ENCODE results near the gene TARP.

The TARP gene

GRCh38 chr7:38316733-38317360, 43.4 kb upstream of the TARP start:
- no peaks in the 10 kb centered on the region for H3K36me3 ChIP-seq
- no peak for ATAC-seq
- H3K27ac ChIP-seq, result peak overlapping the region in 1 of 2 donors; percentile 45
- intact Hi-C loops (cut with DNase I), result no loop called here
- no peak overlapping the region for H3K4me3 ChIP-seq
- no peak for TF ChIP-seq CTCF (IDR thresholded peaks at IDR 0.05)
- H3K27me3 ChIP-seq, result no peaks in the 10 kb centered on the region
- peaks cover 6 to 41% of the 10 kb centered on the region in 2 donors for H3K4me1 ChIP-seq
- DNase-seq, result no peak
- H3K9me3 ChIP-seq, result no peaks in the 10 kb centered on the region

GRCh38 chr7:38315410-38315809, 42.0 kb upstream of the TARP start:
- no peak for TF ChIP-seq CTCF (IDR thresholded peaks at IDR 0.05)
- intact Hi-C loops (cut with DNase I), result no loop called here
- H3K36me3 ChIP-seq, result no peaks in the 10 kb centered on the region

GRCh38 chr7:38312821-38313220, 39.4 kb upstream of the TARP start:
- H3K4me1 ChIP-seq, result peaks cover 0 to 51% of the 10 kb centered on the region in 2 donors
- intact Hi-C loops (cut with DNase I), result no loop called here
- H3K4me3 ChIP-seq, result no peak overlapping the region
- no peaks in the 10 kb centered on the region for H3K36me3 ChIP-seq
- no peak for TF ChIP-seq CTCF (IDR thresholded peaks at IDR 0.05)
- ATAC-seq (no peak), DNase-seq (no peak)
- H3K27ac ChIP-seq, result peak overlapping the region in 1 of 2 donors; percentile 78
- H3K27me3 ChIP-seq, result no peaks in the 10 kb centered on the region
- H3K9me3 ChIP-seq, result no peaks in the 10 kb centered on the region

More at GRCh38 chr7:38315410-38315809, 42.0 kb upstream of the TARP start:
- H3K4me3 ChIP-seq, result no peak overlapping the region
- ATAC-seq (no peak), DNase-seq (no peak)
- H3K4me1 ChIP-seq, result peaks cover 2 to 52% of the 10 kb centered on the region in 2 donors
- H3K27me3 ChIP-seq, result no peaks in the 10 kb centered on the region
- H3K9me3 ChIP-seq, result no peaks in the 10 kb centered on the region
- no peak overlapping the region for H3K27ac ChIP-seq

GRCh38 chr7:38311329-38311937, 38.0 kb upstream of the TARP start:
- ATAC-seq (peak; percentile 91), DNase-seq (peak in 3 of 4 donors; percentile 32 to 93 (median 70))
- Histone ChIP-seq H3K27ac (peak overlapping the region; percentile 8 to 78), H3K36me3 (no peaks in the 10 kb centered on the region), H3K4me1 (peaks cover 0 to 53% of the 10 kb centered on the region in 2 donors), H3K4me3 (peak overlapping the region; percentile 24 to 46), H3K27me3 (no peaks in the 10 kb centered on the region), H3K9me3 (no peaks in the 10 kb centered on the region)
- no peak for TF ChIP-seq CTCF (IDR thresholded peaks at IDR 0.05)
- intact Hi-C loops (cut with DNase I), result no loop called here

- H3K9me3 ChIP-seq, result no peaks in the 10 kb centered on the region
- peak overlapping the region in 1 of 2 donors; percentile 78 for H3K27ac ChIP-seq
- intact Hi-C loops (cut with DNase I), result no loop called here
- ATAC-seq (peak; percentile 51), DNase-seq (peak in 2 of 4 donors; percentile 30 to 63)
- no peaks in the 10 kb centered on the region for H3K36me3 ChIP-seq
- TF ChIP-seq CTCF (IDR thresholded peaks at IDR 0.05), result no peak
- peak overlapping the region; percentile 24 to 46 for H3K4me3 ChIP-seq
- H3K4me1 ChIP-seq, result peaks cover 0 to 53% of the 10 kb centered on the region in 2 donors
- H3K27me3 ChIP-seq, result no peaks in the 10 kb centered on the region
Measured at GRCh38 chr7:38310591-38311101, 37.2 kb upstream of the TARP start.

Data from left lung (tissue), 4 donors.